ENCODE results near the gene TMEM115.

Gene TMEM115

GRCh38 chr3:50330330-50330729 is 29.0 kb downstream of the TMEM115 start:
- DNase-seq = no peak

- DNase-seq = peak; percentile 96
Observed at GRCh38 chr3:50327943-50328691, 31.2 kb downstream of the TMEM115 start, which contains the start of gene TUSC2. Gene TUSC2 (minus strand): TSS chr3:50328223. CDS start chr3:50328099, 124 bp downstream.

- DNase-seq = no peak
Observed at GRCh38 chr3:50327129-50327528, 32.2 kb downstream of the TMEM115 start.

GRCh38 chr3:50326182-50326541 is 33.2 kb downstream of the TMEM115 start:
- no peak for DNase-seq

GRCh38 chr3:50325497-50326181 is 33.7 kb downstream of the TMEM115 start:
- no peak for DNase-seq

- no peak for DNase-seq
Observed at GRCh38 chr3:50325113-50325480, 34.2 kb downstream of the TMEM115 start.

GRCh38 chr3:50324351-50325112 is 34.8 kb downstream of the TMEM115 start:
- peak; percentile 74 for DNase-seq

- no peak for DNase-seq
Observed at GRCh38 chr3:50323614-50324199, 35.6 kb downstream of the TMEM115 start.

- DNase-seq = no peak
Observed at GRCh38 chr3:50323092-50323600, 36.2 kb downstream of the TMEM115 start.

GRCh38 chr3:50322386-50323091 is 36.8 kb downstream of the TMEM115 start, which contains the start of gene HYAL2:
Gene HYAL2 (minus strand): TSS chr3:50322745. CDS start chr3:50320489, 2,256 bp downstream.
- no peak for DNase-seq

GRCh38 chr3:50322115-50322385 is 37.3 kb downstream of the TMEM115 start:
- DNase-seq = no peak

GRCh38 chr3:50321336-50322114 is 37.8 kb downstream of the TMEM115 start:
- DNase-seq = peak; percentile 78

GRCh38 chr3:50320853-50321335 is 38.4 kb downstream of the TMEM115 start:
- peak; percentile 72 for DNase-seq

- no peak for DNase-seq
Observed at GRCh38 chr3:50319894-50320625, 39.3 kb downstream of the TMEM115 start.

- no peak for DNase-seq
Observed at GRCh38 chr3:50319181-50319893, 40.0 kb downstream of the TMEM115 start.

GRCh38 chr3:50318615-50319014 is 40.7 kb downstream of the TMEM115 start:
- DNase-seq = no peak

GRCh38 chr3:50318163-50318562 is 41.2 kb downstream of the TMEM115 start:
- no peak for DNase-seq

GRCh38 chr3:50317300-50317699 is 42.0 kb downstream of the TMEM115 start:
- no peak for DNase-seq

- no peak for DNase-seq
Observed at GRCh38 chr3:50316657-50317242, 42.6 kb downstream of the TMEM115 start.

GRCh38 chr3:50314816-50315215 is 44.5 kb downstream of the TMEM115 start:
- no peak for DNase-seq

Data from NCI-H146 (cell line).